Measurements from ENCODE around the gene MEGF11.

- TF ChIP-seq ZNF274 (IDR thresholded peaks at IDR 0.05; ENCODE audit: low read depth, low read length), result no peak
- TF ChIP-seq YY1 (IDR thresholded peaks at IDR 0.05; ENCODE audit: insufficient read depth, insufficient read length), result no peak
Measured at GRCh38 chr15:66293419-66294156, 40.0 kb upstream of the MEGF11 start, which contains the start of gene DIS3L.
